HepG2 (cell line): ENCODE data around the gene BRCA1. TPM values are rescaled to one million over a fixed set of nuclear protein-coding genes. Genes with fewer than 3 reads are reported as not detected.

Source experiments
- ATF1 ChIP-seq: IDR thresholded peaks from 2 replicates; pipeline ENCODE4 v1.6.1; 2016; ENCODE audit warnings: mild to moderate bottlenecking, control low read depth
- CBFB ChIP-seq: sonication (generic); formaldehyde crosslinking; IDR thresholded peaks from 2 replicates; pipeline ENCODE4 v1.4.0; 2020; ENCODE audit warnings: missing genetic modification reagents
- FOXO1 ChIP-seq: sonication (generic); formaldehyde crosslinking; IDR thresholded peaks from 2 replicates; pipeline ENCODE4 v1.4.0; 2020; ENCODE audit warnings: missing genetic modification reagents
- NFE2 ChIP-seq: sonication (generic); formaldehyde crosslinking; IDR thresholded peaks from 2 replicates; pipeline ENCODE4 v1.4.0; 2020; ENCODE audit warnings: missing genetic modification reagents
- NR2C2 ChIP-seq: sonication (generic); formaldehyde crosslinking; IDR thresholded peaks from 2 replicates; pipeline ENCODE4 v1.4.0; 2020; ENCODE audit warnings: missing genetic modification reagents, mild to moderate bottlenecking, moderate library complexity, borderline replicate concordance
- PHF8 ChIP-seq: sonication (generic); formaldehyde crosslinking; IDR thresholded peaks from 2 replicates; pipeline ENCODE4 v1.5.0; 2020; ENCODE audit warnings: missing genetic modification reagents
- RFX1 ChIP-seq: fragments of 450-650 bp; IDR thresholded peaks from 2 replicates; pipeline ENCODE4 v1.6.1; 2017
- RORA ChIP-seq: sonication (generic); formaldehyde crosslinking; IDR thresholded peaks from 2 replicates; pipeline ENCODE4 v1.5.0; 2020; ENCODE audit warnings: mild to moderate bottlenecking, missing genetic modification reagents, moderate library complexity
- SALL2 ChIP-seq: sonication (generic); formaldehyde crosslinking; IDR thresholded peaks from 2 replicates; pipeline ENCODE4 v1.8.1; 2023; ENCODE audit warnings: mild to moderate bottlenecking, missing genetic modification reagents, inconsistent platforms
- SP4 ChIP-seq: sonication (generic); formaldehyde crosslinking; IDR thresholded peaks from 2 replicates; pipeline ENCODE4 v1.8.1; 2023; ENCODE audit warnings: mild to moderate bottlenecking, missing genetic modification reagents
- TOPORS ChIP-seq: sonication (generic); formaldehyde crosslinking; IDR thresholded peaks from 2 replicates; pipeline ENCODE4 v1.8.0; 2023; ENCODE audit warnings: mild to moderate bottlenecking, missing genetic modification reagents
- ZBTB20 ChIP-seq: sonication (generic); formaldehyde crosslinking; IDR thresholded peaks from 2 replicates; pipeline ENCODE4 v1.8.1; 2023; ENCODE audit warnings: missing genetic modification reagents, low read depth, mild to moderate bottlenecking, borderline replicate concordance
- ZFP1 ChIP-seq: IDR thresholded peaks from 2 replicates; pipeline ENCODE4 v1.6.1; 2016
- ZNF205 ChIP-seq: IDR thresholded peaks from 2 replicates; pipeline ENCODE4 v1.6.1; 2018; ENCODE audit warnings: missing biosample characterization, missing genetic modification reagents
- ZNF550 ChIP-seq: sonication (generic); formaldehyde crosslinking; IDR thresholded peaks from 2 replicates; pipeline ENCODE4 v1.4.0; 2020; ENCODE audit warnings: mild to moderate bottlenecking, missing genetic modification reagents, borderline replicate concordance
- ZNF772 ChIP-seq: sonication (generic); formaldehyde crosslinking; IDR thresholded peaks from 2 replicates; pipeline ENCODE4 v1.5.0; 2020; ENCODE audit warnings: mild to moderate bottlenecking, missing genetic modification reagents
- ZNF788 ChIP-seq: sonication (generic); formaldehyde crosslinking; IDR thresholded peaks from 2 replicates; pipeline ENCODE4 v1.5.0; 2020; ENCODE audit warnings: mild to moderate bottlenecking, missing genetic modification reagents, borderline replicate concordance
- polyA plus RNA-seq, 8 experiments: library from polyadenylated mRNA; depleted of rRNA in 3 of 8; stranded (reverse) in 7 of 8; unstranded in 1 of 8; fragments of >200 nt; fragmentation: Illumina TruSeq in 4 of 8; extraction: Trizol in 4 of 8; gene quantifications; 2 replicates each; pipeline versions ENCODE4 v1.2.1 to v1.2.3, GENCODE V29; 2011 to 2016; ENCODE audit warnings: low read depth in 4 of 8, missing spikeins in 1 of 8, mixed read lengths in 1 of 8; ENCODE audit not compliant: insufficient read depth in 1 of 8
- total RNA-seq, 5 experiments: library from RNA; depleted of rRNA; stranded (reverse); fragments of >200 nt; fragmentation: Illumina TruSeq; extraction: Trizol; gene quantifications; 2 replicates each; pipeline ENCODE4 v1.2.3, GENCODE V29; 2016; ENCODE audit warnings: low read depth in 1 of 5
- TF ChIP-seq, protein P1 (sequence below): sonication (generic); formaldehyde crosslinking; IDR thresholded peaks from 2 replicates; pipeline ENCODE4 v1.8.0; 2022; ENCODE audit warnings: mild to moderate bottlenecking, missing genetic modification reagents, borderline replicate concordance
- TF ChIP-seq, protein P2 (sequence below): IDR thresholded peaks from 2 replicates; pipeline ENCODE4 v1.6.1; 2012; ENCODE audit warnings: low read length, improper control_type of control experiment
- TF ChIP-seq, protein P3 (sequence below), 2 experiments: sonication (generic) in 1 of 2; formaldehyde crosslinking in 1 of 2; IDR thresholded peaks; 2 replicates each; pipeline versions ENCODE4 v1.6.1 to v1.9.0; 2014 to 2022; ENCODE audit warnings: antibody characterized with exemption in 1 of 2, borderline replicate concordance in 1 of 2, inconsistent platforms in 1 of 2, low read depth in 1 of 2, missing genetic modification reagents in 1 of 2

The BRCA1 gene
- total and polyA plus RNA-seq, 2 of the 13 experiments (the other 11 are each of a cell fraction or from before 2014, with no cell fraction given): 13.3 to 37.5 TPM

DNA sequence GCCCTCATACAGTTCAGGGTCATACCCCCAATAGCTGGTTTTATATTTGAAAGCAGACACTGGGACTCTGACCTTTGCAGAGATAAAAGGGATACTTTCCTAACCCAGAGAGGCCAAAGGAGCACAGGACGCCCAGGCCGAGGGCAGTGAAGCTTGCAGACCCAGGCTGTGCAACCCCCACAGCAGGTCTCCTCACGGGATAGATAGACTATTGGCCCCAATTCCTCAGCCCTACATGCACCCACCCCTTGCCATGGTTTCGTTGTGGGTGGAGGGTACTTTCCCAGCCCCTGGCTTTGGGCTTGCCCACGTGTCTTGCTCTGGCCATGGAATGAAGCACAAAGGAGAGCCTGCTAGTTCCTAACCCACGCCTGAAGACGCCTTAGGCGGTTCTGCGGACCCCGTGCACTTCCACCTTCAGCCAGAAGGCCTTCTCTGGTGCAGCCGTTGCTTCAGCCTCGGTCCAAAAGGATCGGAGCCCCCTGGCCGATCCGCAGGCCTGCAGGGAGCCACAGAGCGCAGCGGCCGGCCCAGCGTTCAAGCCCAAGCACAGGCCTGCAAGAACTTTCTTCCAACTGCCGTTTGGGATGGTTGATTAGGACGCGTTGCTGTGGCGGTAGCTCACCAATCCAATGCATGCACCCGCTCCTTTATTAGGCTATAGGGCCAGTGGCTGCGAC, 9.8 kb upstream of the BRCA1 start (continued):
- TF ChIP-seq FOXO1 (CRISPR knock-in tag) (no peak; the same call in 1 of the 2 replicates), CBFB (no peak), SP4 (no peak), NR2C2 (peak; percentile 69; the same call in 1 of the 2 replicates), SALL2 (no peak), RFX1 (no peak), ZNF550 (CRISPR knock-in tag) (no peak), PHF8 (CRISPR knock-in tag) (no peak), ZNF205 (CRISPR knock-in tag) (no peak), ZFP1 (CRISPR knock-in tag) (no peak), ZNF772 (CRISPR knock-in tag) (peak; percentile 77; the same call in 1 of the 2 replicates), ATF1 (CRISPR knock-in tag) (no peak), RORA (CRISPR knock-in tag) (no peak), NFE2 (no peak), TOPORS (CRISPR knock-in tag) (no peak), ZNF788 (CRISPR knock-in tag) (peak; percentile 68; the same call in 1 of the 2 replicates), ZBTB20 (CRISPR knock-in tag) (no peak)
- TF ChIP-seq, protein P1, sequence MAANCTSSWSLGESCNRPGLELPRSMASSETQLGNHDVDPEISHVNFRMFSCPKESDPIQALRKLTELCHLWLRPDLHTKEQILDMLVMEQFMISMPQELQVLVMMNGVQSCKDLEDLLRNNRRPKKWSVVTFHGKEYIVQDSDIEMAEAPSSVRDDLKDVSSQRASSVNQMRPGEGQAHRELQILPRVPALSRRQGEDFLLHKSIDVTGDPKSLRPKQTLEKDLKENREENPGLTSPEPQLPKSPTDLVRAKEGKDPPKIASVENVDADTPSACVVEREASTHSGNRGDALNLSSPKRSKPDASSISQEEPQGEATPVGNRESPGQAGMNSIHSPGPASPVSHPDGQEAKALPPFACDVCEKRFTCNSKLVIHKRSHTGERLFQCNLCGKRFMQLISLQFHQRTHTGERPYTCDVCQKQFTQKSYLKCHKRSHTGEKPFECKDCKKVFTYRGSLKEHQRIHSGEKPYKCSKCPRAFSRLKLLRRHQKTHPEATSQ (CRISPR knock-in tag): 0 out of 2 replicates have a peak, but pooled peaks have one; percentile 29
- TF ChIP-seq, protein P2, sequence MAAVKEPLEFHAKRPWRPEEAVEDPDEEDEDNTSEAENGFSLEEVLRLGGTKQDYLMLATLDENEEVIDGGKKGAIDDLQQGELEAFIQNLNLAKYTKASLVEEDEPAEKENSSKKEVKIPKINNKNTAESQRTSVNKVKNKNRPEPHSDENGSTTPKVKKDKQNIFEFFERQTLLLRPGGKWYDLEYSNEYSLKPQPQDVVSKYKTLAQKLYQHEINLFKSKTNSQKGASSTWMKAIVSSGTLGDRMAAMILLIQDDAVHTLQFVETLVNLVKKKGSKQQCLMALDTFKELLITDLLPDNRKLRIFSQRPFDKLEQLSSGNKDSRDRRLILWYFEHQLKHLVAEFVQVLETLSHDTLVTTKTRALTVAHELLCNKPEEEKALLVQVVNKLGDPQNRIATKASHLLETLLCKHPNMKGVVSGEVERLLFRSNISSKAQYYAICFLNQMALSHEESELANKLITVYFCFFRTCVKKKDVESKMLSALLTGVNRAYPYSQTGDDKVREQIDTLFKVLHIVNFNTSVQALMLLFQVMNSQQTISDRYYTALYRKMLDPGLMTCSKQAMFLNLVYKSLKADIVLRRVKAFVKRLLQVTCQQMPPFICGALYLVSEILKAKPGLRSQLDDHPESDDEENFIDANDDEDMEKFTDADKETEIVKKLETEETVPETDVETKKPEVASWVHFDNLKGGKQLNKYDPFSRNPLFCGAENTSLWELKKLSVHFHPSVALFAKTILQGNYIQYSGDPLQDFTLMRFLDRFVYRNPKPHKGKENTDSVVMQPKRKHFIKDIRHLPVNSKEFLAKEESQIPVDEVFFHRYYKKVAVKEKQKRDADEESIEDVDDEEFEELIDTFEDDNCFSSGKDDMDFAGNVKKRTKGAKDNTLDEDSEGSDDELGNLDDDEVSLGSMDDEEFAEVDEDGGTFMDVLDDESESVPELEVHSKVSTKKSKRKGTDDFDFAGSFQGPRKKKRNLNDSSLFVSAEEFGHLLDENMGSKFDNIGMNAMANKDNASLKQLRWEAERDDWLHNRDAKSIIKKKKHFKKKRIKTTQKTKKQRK: no peak
- TF ChIP-seq, protein P3, sequence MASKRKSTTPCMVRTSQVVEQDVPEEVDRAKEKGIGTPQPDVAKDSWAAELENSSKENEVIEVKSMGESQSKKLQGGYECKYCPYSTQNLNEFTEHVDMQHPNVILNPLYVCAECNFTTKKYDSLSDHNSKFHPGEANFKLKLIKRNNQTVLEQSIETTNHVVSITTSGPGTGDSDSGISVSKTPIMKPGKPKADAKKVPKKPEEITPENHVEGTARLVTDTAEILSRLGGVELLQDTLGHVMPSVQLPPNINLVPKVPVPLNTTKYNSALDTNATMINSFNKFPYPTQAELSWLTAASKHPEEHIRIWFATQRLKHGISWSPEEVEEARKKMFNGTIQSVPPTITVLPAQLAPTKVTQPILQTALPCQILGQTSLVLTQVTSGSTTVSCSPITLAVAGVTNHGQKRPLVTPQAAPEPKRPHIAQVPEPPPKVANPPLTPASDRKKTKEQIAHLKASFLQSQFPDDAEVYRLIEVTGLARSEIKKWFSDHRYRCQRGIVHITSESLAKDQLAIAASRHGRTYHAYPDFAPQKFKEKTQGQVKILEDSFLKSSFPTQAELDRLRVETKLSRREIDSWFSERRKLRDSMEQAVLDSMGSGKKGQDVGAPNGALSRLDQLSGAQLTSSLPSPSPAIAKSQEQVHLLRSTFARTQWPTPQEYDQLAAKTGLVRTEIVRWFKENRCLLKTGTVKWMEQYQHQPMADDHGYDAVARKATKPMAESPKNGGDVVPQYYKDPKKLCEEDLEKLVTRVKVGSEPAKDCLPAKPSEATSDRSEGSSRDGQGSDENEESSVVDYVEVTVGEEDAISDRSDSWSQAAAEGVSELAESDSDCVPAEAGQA (IDR thresholded peaks at IDR 0.05; ENCODE audit: low read depth): no peak
- TF ChIP-seq, protein P3 (CRISPR knock-in tag; IDR thresholded peaks at IDR 0.05; ENCODE audit: borderline replicate concordance): no peak
